Measurements from ENCODE around the gene DHPS.
A peak's percentile ranks its signal among the peaks of the same experiment; 100 is the strongest.

The DHPS gene

GRCh38 chr19:12675399-12675798 is 6.3 kb downstream of the DHPS start:
- no peak for DNase-seq (ENCODE audit: low read depth in 2 of 2)

DNA sequence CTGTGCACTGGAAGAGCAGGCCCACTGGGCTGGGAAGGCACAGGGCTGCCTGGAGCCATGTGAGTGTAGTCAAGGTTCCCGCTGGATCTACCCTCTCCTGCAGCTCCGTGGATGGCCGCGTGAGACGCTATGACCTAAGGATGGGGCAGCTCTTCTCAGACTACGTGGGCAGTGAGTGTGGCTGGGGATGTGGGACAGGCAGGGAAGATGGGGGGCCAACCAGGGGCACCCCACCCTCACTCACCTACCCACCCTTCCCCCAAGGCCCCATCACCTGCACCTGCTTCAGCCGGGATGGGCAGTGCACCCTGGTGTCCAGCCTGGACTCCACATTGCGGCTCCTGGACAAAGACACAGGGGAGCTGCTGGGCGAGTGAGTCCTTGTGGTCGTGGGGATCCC is 8.9 kb downstream of the DHPS start:
- no peak for DNase-seq (ENCODE audit: low read depth in 2 of 2)

DNA sequence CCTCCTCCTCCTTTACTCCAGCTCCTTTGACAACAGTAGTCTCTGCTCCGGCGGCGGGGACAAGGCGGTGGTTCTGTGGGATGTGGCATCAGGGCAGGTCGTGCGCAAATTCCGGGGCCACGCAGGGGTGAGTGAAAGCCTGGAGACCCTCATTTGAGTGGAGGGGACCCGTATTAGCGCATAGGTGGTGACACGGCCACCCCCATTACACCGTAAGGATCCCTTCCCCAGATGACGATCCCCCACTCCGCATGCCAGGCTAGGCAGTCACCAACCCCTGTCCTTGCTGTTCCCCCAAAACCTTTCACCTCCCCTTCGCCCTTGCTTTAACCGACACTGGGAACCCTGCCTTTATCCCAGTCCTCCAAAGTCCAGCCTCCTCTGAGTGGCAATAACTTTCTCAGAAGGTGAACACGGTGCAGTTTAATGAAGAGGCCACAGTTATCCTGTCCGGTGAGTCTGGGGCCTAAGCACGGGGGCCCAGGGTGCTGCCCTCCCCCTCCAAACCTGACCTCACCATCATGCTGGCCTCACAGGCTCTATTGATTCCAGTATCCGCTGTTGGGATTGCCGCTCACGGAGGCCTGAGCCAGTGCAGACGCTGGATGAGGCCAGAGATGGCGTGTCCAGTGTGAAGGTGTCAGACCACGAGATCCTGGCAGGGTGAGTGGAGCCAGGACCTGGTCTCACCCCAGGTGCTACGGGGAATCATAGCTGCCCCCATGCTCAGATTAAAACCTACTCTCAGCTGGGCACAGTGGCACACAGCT is 11.3 kb downstream of the DHPS start:
- DNase-seq (ENCODE audit: low read depth in 2 of 2): no peak

- DNase-seq (ENCODE audit: low read depth in 2 of 2): peak; percentile 70 to 71
These were observed 12.2 kb downstream of the DHPS start for GRCh38 chr19:12669270-12670158.

- peak; percentile 46 to 54 for DNase-seq (ENCODE audit: low read depth in 2 of 2)
These were observed 12.8 kb downstream of the DHPS start for GRCh38 chr19:12668932-12669269.

- DNase-seq (ENCODE audit: low read depth in 2 of 2): no peak
These were observed 13.3 kb downstream of the DHPS start for GRCh38 chr19:12668346-12668745.

GRCh38 chr19:12667731-12668302 is 13.9 kb downstream of the DHPS start:
- no peak for DNase-seq (ENCODE audit: low read depth in 2 of 2)

- DNase-seq (ENCODE audit: low read depth in 2 of 2): peak; percentile 70 to 79
These were observed 15.2 kb downstream of the DHPS start, which contains the start of the genes MAN2B1 and WDR83 for GRCh38 chr19:12666265-12667048. MAN2B1 (minus strand) TSS chr19:12666742; CDS start chr19:12666701, 41 bp downstream. WDR83 (plus strand) TSS chr19:12666807; CDS start chr19:12669791, 2,984 bp downstream.

GRCh38 chr19:12665671-12666264 is 15.9 kb downstream of the DHPS start:
- no peak for DNase-seq (ENCODE audit: low read depth in 2 of 2)

GRCh38 chr19:12665281-12665573 is 16.5 kb downstream of the DHPS start:
- DNase-seq (ENCODE audit: low read depth in 2 of 2): peak in 1 of 2 donors; percentile 36

GRCh38 chr19:12664406-12665280 is 17.0 kb downstream of the DHPS start:
- no peak for DNase-seq (ENCODE audit: low read depth in 2 of 2)

DNA sequence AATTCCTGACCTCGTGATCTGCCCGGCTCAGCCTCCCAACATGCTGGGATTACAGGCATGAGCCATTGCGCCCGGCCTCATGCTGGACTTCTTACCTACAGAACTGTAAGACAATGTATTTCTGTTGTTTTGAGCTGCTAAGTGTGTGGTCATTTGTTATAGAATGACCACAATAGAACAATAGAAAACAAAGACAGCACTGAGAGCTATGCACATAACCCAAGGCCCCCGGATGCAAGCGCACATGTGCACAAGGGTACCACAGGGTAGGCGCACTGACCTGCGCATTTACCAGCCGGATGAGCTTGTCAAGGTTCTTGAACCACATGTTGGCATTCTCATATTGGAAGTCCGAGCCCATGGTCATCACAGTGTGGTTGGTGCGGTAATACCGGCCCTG is 20.7 kb downstream of the DHPS start:
- DNase-seq (ENCODE audit: low read depth in 2 of 2): no peak

DNA sequence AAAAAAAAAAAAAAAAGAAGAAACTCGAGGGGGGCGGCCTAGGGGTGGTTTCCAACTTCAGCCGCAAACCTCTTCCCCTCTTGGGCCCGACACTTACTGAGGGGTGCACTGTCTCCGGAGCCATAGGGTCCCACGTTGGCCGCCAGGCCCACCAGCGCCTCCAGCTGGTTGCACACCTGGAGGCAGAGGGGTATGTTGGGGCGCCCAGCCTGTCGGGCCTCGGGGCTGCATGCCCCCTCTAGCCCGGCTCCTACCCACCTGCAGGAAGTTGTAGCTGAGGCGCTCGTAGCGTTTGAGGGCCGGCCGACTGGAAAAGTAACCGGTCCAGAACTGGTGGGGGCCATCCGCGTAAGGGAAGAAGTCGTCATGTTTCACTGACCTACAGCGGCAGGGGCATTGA is 23.7 kb downstream of the DHPS start:
- DNase-seq (ENCODE audit: low read depth in 2 of 2): no peak

DNA sequence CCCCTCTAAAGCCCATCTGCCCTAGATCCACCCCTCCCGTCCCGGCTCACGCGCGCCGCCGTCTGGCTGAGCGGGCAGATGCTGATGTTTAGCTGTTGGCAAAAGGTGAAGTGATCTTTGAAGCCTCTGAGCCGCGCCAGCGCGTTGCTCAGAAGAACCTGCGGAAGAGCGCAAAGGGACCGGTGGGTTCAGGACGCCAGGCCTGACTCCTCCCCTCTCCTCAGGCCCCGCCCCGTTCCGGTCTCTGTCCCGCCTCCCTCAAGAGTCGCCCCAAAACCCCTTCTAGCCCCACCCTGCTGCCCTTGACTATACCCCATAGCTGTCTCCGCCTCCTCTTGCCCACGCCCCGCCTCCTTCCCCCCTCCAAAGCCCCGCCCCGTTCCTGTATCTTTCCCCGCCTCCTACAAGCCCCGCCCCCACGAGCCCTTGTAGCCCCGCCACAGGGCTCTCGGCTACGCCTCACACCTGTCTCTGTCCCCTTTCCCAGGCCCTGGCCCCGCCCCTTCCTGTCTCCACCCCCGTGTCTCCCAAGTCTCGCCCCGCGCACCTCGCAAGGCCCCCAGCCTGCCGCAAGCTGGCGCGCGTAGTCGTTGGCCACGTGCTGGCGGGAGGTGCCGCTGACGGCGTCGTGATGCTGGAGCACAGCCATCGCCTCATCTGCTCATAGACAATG is 24.6 kb downstream of the DHPS start:
- DNase-seq (ENCODE audit: low read depth in 2 of 2): peak in 1 of 2 donors; percentile 59

DNA sequence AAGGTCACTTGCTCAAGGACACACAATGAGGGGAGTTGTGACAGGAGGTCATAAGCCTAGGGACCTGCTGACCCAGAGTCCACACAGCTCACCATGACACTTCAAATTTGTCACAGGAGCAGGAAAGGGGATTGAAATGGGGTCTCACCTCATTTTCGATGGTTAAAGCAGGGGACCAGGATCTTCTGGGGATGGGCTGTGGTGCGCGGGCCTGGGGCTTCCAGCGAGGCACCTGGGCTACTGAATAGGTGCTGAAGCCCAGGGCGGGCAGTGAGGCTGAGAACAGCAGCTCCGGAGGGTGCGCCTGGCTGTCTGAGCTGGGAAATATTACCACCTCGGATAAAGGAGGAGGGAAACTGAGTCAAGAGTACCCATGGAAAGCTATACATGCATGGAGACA is 26.1 kb downstream of the DHPS start:
- DNase-seq (ENCODE audit: low read depth in 2 of 2): no peak

DNA sequence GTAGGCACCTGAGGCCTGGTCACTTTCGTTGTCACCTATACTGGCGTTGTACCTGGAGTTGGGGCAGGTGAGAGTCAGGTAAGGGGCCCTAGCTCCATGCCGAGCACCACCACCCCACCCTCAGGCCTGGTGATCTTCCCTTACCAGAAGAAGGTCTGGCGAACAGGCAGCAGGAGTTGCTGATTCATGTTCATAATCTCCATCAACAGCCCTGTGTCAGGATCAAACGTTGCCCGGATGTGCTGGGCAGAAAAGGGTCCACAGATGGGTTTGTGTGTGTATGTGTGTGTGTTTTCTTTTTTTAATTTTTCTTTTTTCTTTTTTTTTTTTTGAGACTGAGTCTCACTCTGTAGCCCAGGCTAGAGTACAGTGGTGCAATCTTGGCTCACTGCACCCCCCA is 29.5 kb downstream of the DHPS start:
- DNase-seq (ENCODE audit: low read depth in 2 of 2): no peak

DNA sequence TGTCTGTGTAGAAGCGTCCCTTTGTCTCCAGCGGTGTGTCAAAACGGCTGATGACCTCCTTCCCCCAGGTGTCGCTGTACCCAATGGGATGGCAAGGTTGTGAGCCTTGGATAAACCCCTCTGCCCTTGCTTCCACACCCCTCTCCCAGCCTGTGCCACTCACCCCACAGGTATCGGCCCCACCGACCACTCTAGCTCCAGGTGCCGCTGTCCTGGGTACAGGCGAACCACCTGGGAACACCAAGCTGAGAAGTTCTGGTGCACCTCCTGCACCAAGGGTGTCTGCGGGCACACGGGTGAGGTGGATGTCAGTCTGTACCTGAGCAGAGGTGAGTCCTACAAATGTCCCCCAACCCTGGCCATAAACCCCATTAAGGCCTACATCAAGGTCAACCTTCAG is 31.7 kb downstream of the DHPS start:
- no peak for DNase-seq (ENCODE audit: low read depth in 2 of 2)

- no peak for DNase-seq (ENCODE audit: low read depth in 2 of 2)
These were observed 33.6 kb downstream of the DHPS start for GRCh38 chr19:12648088-12648487.

DNA sequence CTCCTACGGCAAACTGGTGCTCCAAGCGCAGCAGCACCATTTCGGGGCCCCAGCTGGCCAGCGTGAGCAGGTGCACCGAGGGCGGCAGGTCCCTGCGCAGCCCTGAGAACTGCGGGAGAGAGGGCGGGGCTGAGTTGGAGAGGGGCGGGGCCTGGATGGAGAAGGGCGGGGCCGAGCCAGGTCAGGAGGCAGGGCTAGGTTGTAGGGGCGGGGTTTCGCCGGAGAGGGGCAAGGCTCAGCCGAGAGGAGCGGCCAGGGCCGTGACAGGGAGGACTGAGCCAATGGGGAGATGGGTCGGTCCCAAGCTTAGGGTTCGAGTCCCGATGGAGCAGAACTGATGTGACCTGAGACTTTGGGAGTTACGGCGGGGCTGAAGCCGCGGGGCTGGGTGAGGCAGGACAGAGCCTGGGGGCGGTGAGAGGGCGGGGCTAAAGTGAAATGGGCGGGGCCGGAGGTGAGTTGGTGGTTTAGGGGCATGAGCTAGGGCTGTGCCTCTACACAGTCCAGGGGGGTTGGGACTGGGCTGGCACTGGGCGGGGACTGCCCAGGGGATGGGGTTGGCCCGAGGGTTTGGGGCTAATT is 34.1 kb downstream of the DHPS start:
- peak; percentile 35 to 59 for DNase-seq (ENCODE audit: low read depth in 2 of 2)

GRCh38 chr19:12647047-12647446 is 34.6 kb downstream of the DHPS start:
- no peak for DNase-seq (ENCODE audit: low read depth in 2 of 2)

All from stimulated activated CD4-positive, alpha-beta T cell treated with anti-CD3 and anti-CD28 coated beads, Interleukin-4, amount 100 ng/mL, for 48 hours (primary cell).